NB4 (cell line): Measurements from ENCODE around the gene KNCN.

Experiments used
- POLR2A ChIP-seq: IDR thresholded peaks from 2 replicates; pipeline ENCODE4 v1.6.1; 2011; ENCODE audit warnings: mild to moderate bottlenecking; ENCODE audit not compliant: insufficient read length; ENCODE audit errors: extremely low read depth
- TF ChIP-seq, protein P1 (sequence below): IDR thresholded peaks from one replicate; pipeline ENCODE4 v1.5.1; 2012; ENCODE audit warnings: low read depth, low read length

DNA sequence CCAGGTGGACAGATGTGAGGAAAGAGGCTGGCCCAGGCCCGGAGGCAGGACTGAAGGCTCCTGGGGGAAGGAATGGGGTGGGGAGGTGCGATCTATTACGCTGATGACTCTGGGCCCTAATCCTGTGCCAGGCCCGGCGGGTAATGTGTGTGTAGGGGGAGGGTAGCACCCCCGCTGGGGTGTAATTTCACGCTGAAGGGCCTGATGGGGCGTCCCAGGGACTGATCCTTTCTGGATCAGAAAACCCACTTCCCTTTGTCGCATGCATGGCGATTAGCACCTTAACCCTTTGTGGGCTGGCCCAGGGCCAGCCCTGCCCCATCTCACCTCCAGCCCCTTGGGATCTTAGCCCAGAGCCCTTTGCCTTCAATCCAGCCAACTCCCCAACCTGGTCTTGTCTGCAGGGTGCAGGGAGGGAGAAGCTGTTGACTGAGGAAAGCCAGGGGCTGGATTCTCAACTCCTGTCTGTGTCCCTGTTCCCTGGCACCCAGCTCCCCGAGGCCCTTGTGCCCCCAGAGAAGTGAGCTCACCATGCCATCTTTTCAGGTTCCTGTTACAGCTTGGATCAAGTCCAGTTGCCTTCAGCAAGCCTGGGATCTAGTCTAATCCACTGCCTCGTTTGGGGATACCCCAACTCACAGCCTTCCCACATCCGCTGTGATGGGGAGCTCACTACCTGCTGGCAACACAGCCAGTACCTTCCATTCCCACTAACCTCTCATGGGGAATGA lies 26.0 kb downstream of the KNCN start:
- TF ChIP-seq, protein P1, sequence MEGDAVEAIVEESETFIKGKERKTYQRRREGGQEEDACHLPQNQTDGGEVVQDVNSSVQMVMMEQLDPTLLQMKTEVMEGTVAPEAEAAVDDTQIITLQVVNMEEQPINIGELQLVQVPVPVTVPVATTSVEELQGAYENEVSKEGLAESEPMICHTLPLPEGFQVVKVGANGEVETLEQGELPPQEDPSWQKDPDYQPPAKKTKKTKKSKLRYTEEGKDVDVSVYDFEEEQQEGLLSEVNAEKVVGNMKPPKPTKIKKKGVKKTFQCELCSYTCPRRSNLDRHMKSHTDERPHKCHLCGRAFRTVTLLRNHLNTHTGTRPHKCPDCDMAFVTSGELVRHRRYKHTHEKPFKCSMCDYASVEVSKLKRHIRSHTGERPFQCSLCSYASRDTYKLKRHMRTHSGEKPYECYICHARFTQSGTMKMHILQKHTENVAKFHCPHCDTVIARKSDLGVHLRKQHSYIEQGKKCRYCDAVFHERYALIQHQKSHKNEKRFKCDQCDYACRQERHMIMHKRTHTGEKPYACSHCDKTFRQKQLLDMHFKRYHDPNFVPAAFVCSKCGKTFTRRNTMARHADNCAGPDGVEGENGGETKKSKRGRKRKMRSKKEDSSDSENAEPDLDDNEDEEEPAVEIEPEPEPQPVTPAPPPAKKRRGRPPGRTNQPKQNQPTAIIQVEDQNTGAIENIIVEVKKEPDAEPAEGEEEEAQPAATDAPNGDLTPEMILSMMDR: no peak
- no peak for TF ChIP-seq POLR2A
